GM18508 (cell line): ENCODE results near the gene MACROD2.

ENCODE experiments used
- ATAC-seq: cut with Tn5 transposase; IDR thresholded peaks from one replicate; pipeline ENCODE4 v1.9.1; 2021; ENCODE audit warnings: moderate number of reproducible peaks; ENCODE audit not compliant: insufficient read depth, unreplicated experiment

MACROD2 gene

GRCh38 chr20:14384416-14385175 is 389.3 kb downstream of the MACROD2 start:
- ATAC-seq: no peak

GRCh38 chr20:14385176-14385740 is 389.9 kb downstream of the MACROD2 start:
- no peak for ATAC-seq

GRCh38 chr20:14386726-14387125 is 391.4 kb downstream of the MACROD2 start:
- no peak for ATAC-seq

GRCh38 chr20:14401479-14402138 is 406.3 kb downstream of the MACROD2 start:
- no peak for ATAC-seq

- ATAC-seq: no peak
Observed at GRCh38 chr20:14404515-14404914, 409.2 kb downstream of the MACROD2 start.

- ATAC-seq: peak; percentile 73
Observed at GRCh38 chr20:14406495-14406894, 411.2 kb downstream of the MACROD2 start.

- no peak for ATAC-seq
Observed at GRCh38 chr20:14407336-14407735, 412.0 kb downstream of the MACROD2 start.

- ATAC-seq: no peak
Observed at GRCh38 chr20:14410869-14411555, 415.7 kb downstream of the MACROD2 start.

GRCh38 chr20:14412065-14412681 is 416.9 kb downstream of the MACROD2 start:
- ATAC-seq: no peak

- ATAC-seq: no peak
Observed at GRCh38 chr20:14413835-14414234, 418.5 kb downstream of the MACROD2 start.

GRCh38 chr20:14414560-14414959 is 419.2 kb downstream of the MACROD2 start:
- ATAC-seq: no peak

GRCh38 chr20:14415467-14415866 is 420.2 kb downstream of the MACROD2 start:
- ATAC-seq: no peak

- ATAC-seq: no peak
Observed at GRCh38 chr20:14418376-14418775, 423.1 kb downstream of the MACROD2 start.

GRCh38 chr20:14422892-14423291 is 427.6 kb downstream of the MACROD2 start:
- no peak for ATAC-seq

- ATAC-seq: no peak
Observed at GRCh38 chr20:14431568-14431967, 436.3 kb downstream of the MACROD2 start.

GRCh38 chr20:14432085-14432484 is 436.8 kb downstream of the MACROD2 start:
- no peak for ATAC-seq

GRCh38 chr20:14432597-14432996 is 437.3 kb downstream of the MACROD2 start:
- no peak for ATAC-seq

- ATAC-seq: no peak
Observed at GRCh38 chr20:14434384-14435136, 439.2 kb downstream of the MACROD2 start.

GRCh38 chr20:14441201-14441600 is 445.9 kb downstream of the MACROD2 start:
- no peak for ATAC-seq

- ATAC-seq: no peak
Observed at GRCh38 chr20:14444106-14444505, 448.8 kb downstream of the MACROD2 start.
